ENCODE measurements around the gene IRAK3. TPM values are rescaled to one million over a fixed set of nuclear protein-coding genes. Genes with fewer than 3 reads are reported as not detected.

IRAK3 gene
- total RNA-seq, 1 donor from 2014 or later = 1.8 TPM

- no peak for DNase-seq
- Mint-ChIP-seq H3K27me3 (peaks cover 49% of the 10 kb centered on the region), H3K9me3 (peaks cover 19% of the 10 kb centered on the region), H3K27ac (no peak overlapping the region), H3K36me3 (ENCODE audit: low read depth) (peaks cover 2% of the 10 kb centered on the region), H3K4me3 (peak overlapping the region; percentile 67), H3K4me1 (peaks cover 11% of the 10 kb centered on the region)
- intact Hi-C loops (cut with micrococcal nuclease) = loop anchor here (2.0 kb wide), 1 partner anchor 19 kb away; the partner anchor contains the start of gene TMBIM4
Measured at GRCh38 chr12:66187821-66188220, 1.2 kb upstream of the IRAK3 start.

- peaks cover 17% of the 10 kb centered on the region for H3K9me3 Mint-ChIP-seq
- peaks cover 42% of the 10 kb centered on the region for H3K27me3 Mint-ChIP-seq
- H3K4me1 Mint-ChIP-seq = peaks cover 11% of the 10 kb centered on the region
- no peak for DNase-seq
- intact Hi-C loops (cut with micrococcal nuclease) = loop anchor here (2.0 kb wide), 1 partner anchor 21 kb away; the partner anchor contains the start of gene TMBIM4
- H3K4me3 Mint-ChIP-seq = peak overlapping the region; percentile 38
- no peak overlapping the region for H3K27ac Mint-ChIP-seq
- peaks cover 2% of the 10 kb centered on the region for H3K36me3 Mint-ChIP-seq (ENCODE audit: low read depth)
Measured at GRCh38 chr12:66189486-66189843, 451 bp downstream of the IRAK3 start.

- Mint-ChIP-seq H3K4me3 (no peak overlapping the region), H3K9me3 (peaks cover 13% of the 10 kb centered on the region), H3K27me3 (peaks cover 39% of the 10 kb centered on the region), H3K27ac (no peak overlapping the region), H3K4me1 (peaks cover 12% of the 10 kb centered on the region), H3K36me3 (ENCODE audit: low read depth) (peaks cover 2% of the 10 kb centered on the region)
- intact Hi-C loops (cut with micrococcal nuclease) = loop anchor here (2.0 kb wide), 1 partner anchor 21 kb away; the partner anchor contains the start of gene TMBIM4
- no peak for DNase-seq
Measured at GRCh38 chr12:66189889-66190288, 875 bp downstream of the IRAK3 start.

- peaks cover 2% of the 10 kb centered on the region for H3K36me3 Mint-ChIP-seq (ENCODE audit: low read depth)
- intact Hi-C loops (cut with micrococcal nuclease) = no loop called here
- DNase-seq = no peak
- H3K27me3 Mint-ChIP-seq = peaks cover 40% of the 10 kb centered on the region
- peaks cover 8% of the 10 kb centered on the region for H3K9me3 Mint-ChIP-seq
- peaks cover 15% of the 10 kb centered on the region for H3K4me1 Mint-ChIP-seq
- H3K27ac Mint-ChIP-seq = no peak overlapping the region
- peak overlapping the region; percentile 37 for H3K4me3 Mint-ChIP-seq
Measured at GRCh38 chr12:66190519-66191370, 1.7 kb downstream of the IRAK3 start.

- peaks cover 2% of the 10 kb centered on the region for H3K36me3 Mint-ChIP-seq (ENCODE audit: low read depth)
- H3K27me3 Mint-ChIP-seq = peaks cover 36% of the 10 kb centered on the region
- no peak for DNase-seq
- peaks cover 15% of the 10 kb centered on the region for H3K4me1 Mint-ChIP-seq
- peaks cover 1% of the 10 kb centered on the region for H3K9me3 Mint-ChIP-seq
- intact Hi-C loops (cut with micrococcal nuclease) = no loop called here
- H3K27ac Mint-ChIP-seq = no peak overlapping the region
- no peak overlapping the region for H3K4me3 Mint-ChIP-seq
Measured at GRCh38 chr12:66191547-66192126, 2.6 kb downstream of the IRAK3 start.

GRCh38 chr12:66194122-66194521 is 5.1 kb downstream of the IRAK3 start:
- Mint-ChIP-seq H3K27me3 (peaks cover 25% of the 10 kb centered on the region), H3K27ac (no peak overlapping the region), H3K9me3 (no peaks in the 10 kb centered on the region), H3K4me3 (no peak overlapping the region), H3K4me1 (peaks cover 16% of the 10 kb centered on the region), H3K36me3 (ENCODE audit: low read depth) (peaks cover 2% of the 10 kb centered on the region)
- DNase-seq = no peak
- intact Hi-C loops (cut with micrococcal nuclease) = no loop called here

- intact Hi-C loops (cut with micrococcal nuclease) = loop anchor here (5.0 kb wide), 1 partner anchor 42 kb away; no protein-coding TSS in a partner anchor
- Mint-ChIP-seq H3K4me3 (no peak overlapping the region), H3K4me1 (peaks cover 14% of the 10 kb centered on the region), H3K27me3 (peaks cover 23% of the 10 kb centered on the region), H3K27ac (no peak overlapping the region), H3K9me3 (peaks cover 5% of the 10 kb centered on the region), H3K36me3 (ENCODE audit: low read depth) (peaks cover 5% of the 10 kb centered on the region)
- no peak for DNase-seq
Measured at GRCh38 chr12:66195242-66195641, 6.2 kb downstream of the IRAK3 start.

- H3K27me3 Mint-ChIP-seq = peaks cover 12% of the 10 kb centered on the region
- H3K4me1 Mint-ChIP-seq = peaks cover 9% of the 10 kb centered on the region
- intact Hi-C loops (cut with micrococcal nuclease) = loop anchor here (2.0 to 5.0 kb wide), 2 partner anchors 28 to 40 kb away; partner anchors contain the start of gene TMBIM4
- H3K4me3 Mint-ChIP-seq = peak overlapping the region; percentile 68
- H3K27ac Mint-ChIP-seq = peak overlapping the region; percentile 30
- H3K36me3 Mint-ChIP-seq (ENCODE audit: low read depth) = peaks cover 6% of the 10 kb centered on the region
- no peak for DNase-seq
- H3K9me3 Mint-ChIP-seq = peaks cover 9% of the 10 kb centered on the region
Measured at GRCh38 chr12:66196806-66197205, 7.8 kb downstream of the IRAK3 start.

GRCh38 chr12:66197495-66197921 is 8.5 kb downstream of the IRAK3 start:
- peaks cover 9% of the 10 kb centered on the region for H3K4me1 Mint-ChIP-seq
- no peak overlapping the region for H3K27ac Mint-ChIP-seq
- peaks cover 9% of the 10 kb centered on the region for H3K9me3 Mint-ChIP-seq
- intact Hi-C loops (cut with micrococcal nuclease) = loop anchor here (2.0 to 5.0 kb wide), 2 partner anchors 29 to 40 kb away; partner anchors contain the start of gene TMBIM4
- H3K4me3 Mint-ChIP-seq = no peak overlapping the region
- no peak for DNase-seq
- H3K27me3 Mint-ChIP-seq = peaks cover 12% of the 10 kb centered on the region
- peaks cover 6% of the 10 kb centered on the region for H3K36me3 Mint-ChIP-seq (ENCODE audit: low read depth)

- DNase-seq = no peak
- Mint-ChIP-seq H3K36me3 (ENCODE audit: low read depth) (peaks cover 6% of the 10 kb centered on the region), H3K9me3 (peaks cover 9% of the 10 kb centered on the region), H3K27ac (no peak overlapping the region), H3K4me1 (peaks cover 18% of the 10 kb centered on the region), H3K4me3 (no peak overlapping the region), H3K27me3 (peaks cover 7% of the 10 kb centered on the region)
- intact Hi-C loops (cut with micrococcal nuclease) = loop anchor here (5.0 kb wide), 1 partner anchor 38 kb away; no protein-coding TSS in a partner anchor
Measured at GRCh38 chr12:66199141-66199540, 10.1 kb downstream of the IRAK3 start.

- no peak overlapping the region for H3K4me3 Mint-ChIP-seq
- peaks cover 9% of the 10 kb centered on the region for H3K9me3 Mint-ChIP-seq
- no peak overlapping the region for H3K27ac Mint-ChIP-seq
- no peak for DNase-seq
- peaks cover 6% of the 10 kb centered on the region for H3K36me3 Mint-ChIP-seq (ENCODE audit: low read depth)
- H3K27me3 Mint-ChIP-seq = peaks cover 4% of the 10 kb centered on the region
- peaks cover 24% of the 10 kb centered on the region for H3K4me1 Mint-ChIP-seq
- intact Hi-C loops (cut with micrococcal nuclease) = loop anchor here (5.0 kb wide), 1 partner anchor 37 kb away; no protein-coding TSS in a partner anchor
Measured at GRCh38 chr12:66199831-66200509, 11.0 kb downstream of the IRAK3 start.

- Mint-ChIP-seq H3K4me3 (no peak overlapping the region), H3K4me1 (peaks cover 15% of the 10 kb centered on the region), H3K36me3 (ENCODE audit: low read depth) (peaks cover 8% of the 10 kb centered on the region), H3K27ac (peak overlapping the region; percentile 36), H3K27me3 (peaks cover 4% of the 10 kb centered on the region), H3K9me3 (peaks cover 9% of the 10 kb centered on the region)
- DNase-seq = no peak
- intact Hi-C loops (cut with micrococcal nuclease) = no loop called here
Measured at GRCh38 chr12:66203820-66204219, 14.8 kb downstream of the IRAK3 start.

- Mint-ChIP-seq H3K27ac (no peak overlapping the region), H3K4me3 (no peak overlapping the region), H3K4me1 (peaks cover 15% of the 10 kb centered on the region), H3K9me3 (peaks cover 2% of the 10 kb centered on the region), H3K36me3 (ENCODE audit: low read depth) (peaks cover 2% of the 10 kb centered on the region), H3K27me3 (peaks cover 13% of the 10 kb centered on the region)
- no peak for DNase-seq
- intact Hi-C loops (cut with micrococcal nuclease) = no loop called here
Measured at GRCh38 chr12:66206141-66206540, 17.1 kb downstream of the IRAK3 start.

Data from activated CD4-positive, alpha-beta T cell treated with anti-CD3 and anti-CD28 coated beads, Interleukin-2, amount 10 ng/mL, durations not matched to agents 24 days and 14 days (primary cell).